K562 (cell line): ENCODE results near the gene CACNA1S. TPM values are rescaled to one million over a fixed set of nuclear protein-coding genes. Genes with fewer than 3 reads are reported as not detected.

Experiments
- ATAC-seq: fragments of 200-7000 bp; cut with Tn5 transposase; 3 replicates; pipeline ENCODE4 v1.9.1; 2020; ENCODE audit warnings: moderate library complexity
- BruUV-seq: library from RNA; stranded (reverse); fragments of 400-500 nt; replicated peaks from 2 replicates; lab custom pipeline; 2021; lab: Mats Ljungman, UMichigan
- CTCF ChIA-PET: fragments of 300-600 bp; formaldehyde crosslinking; extraction: SDS; loops from one replicate; lab custom pipeline; 2021; ENCODE audit warnings: low intra/inter-chr PET ratio; lab: Yijun Ruan, JAX
- POLR2A ChIA-PET: fragments of 300-600, 350-650 bp; sonication (Branson Sonifier 250); formaldehyde crosslinking; extraction: SDS; loops from one replicate; lab custom pipeline; 2021; ENCODE audit warnings: antibody characterized with exemption, inconsistent platforms; lab: Yijun Ruan, JAX
- DNase-seq, 4 experiments: peaks; one replicate each; pipeline versions ENCODE4 v3.0.0 to v3.0.0-alpha.2; 2011 to 2018; ENCODE audit warnings: low spot score in 3 of 4, mixed read lengths in 3 of 4; ENCODE audit errors: extremely low read depth in 1 of 4
- FAIRE-seq: peaks from 2 replicates; lab custom pipeline; 2011; peaks lifted over from hg19 to GRCh38; lab: Jason Lieb, UNC
- H2AFZ ChIP-seq: 2 replicates; pipeline ENCODE4 v1.6.0; 2011; ENCODE audit warnings: low read depth, low read length, control low read depth, inconsistent platforms
- H3K27ac ChIP-seq: fragments of 200-600 bp; 3 replicates; pipeline ENCODE4 v1.8.0; 2011; ENCODE audit warnings: low read depth, mild to moderate bottlenecking, control low read depth, inconsistent platforms, low read length, moderate library complexity, mixed read lengths; ENCODE audit errors: extremely low read depth
- H3K27me3 ChIP-seq, 2 experiments: fragments of 300-600 bp in 1 of 2; 2 replicates in 1 of 2; 3 replicates in 1 of 2; pipeline versions ENCODE4 v1.6.0 to v1.8.0; 2011; ENCODE audit warnings: inconsistent platforms in 2 of 2, low read length in 2 of 2, mild to moderate bottlenecking in 1 of 2, mixed read lengths in 1 of 2, moderate library complexity in 1 of 2; ENCODE audit not compliant: control insufficient read depth in 2 of 2, insufficient read depth in 2 of 2
- H3K36me3 ChIP-seq: fragments of 300-600 bp; 3 replicates; pipeline ENCODE4 v1.8.0; 2011; ENCODE audit warnings: mild to moderate bottlenecking, low read length, inconsistent platforms; ENCODE audit not compliant: control insufficient read depth, insufficient read depth
- H3K4me1 ChIP-seq, 2 experiments: fragments of 200-600 bp in 1 of 2; replicated peaks in 1 of 2; 2 replicates in 1 of 2; 3 replicates in 1 of 2; pipeline versions ENCODE4 v1.5.1 to v1.8.0; 2011; ENCODE audit warnings: inconsistent platforms in 2 of 2, low read length in 2 of 2, mild to moderate bottlenecking in 1 of 2, mixed read lengths in 1 of 2, moderate library complexity in 1 of 2; ENCODE audit not compliant: control insufficient read depth in 2 of 2, insufficient read depth in 2 of 2
- H3K4me2 ChIP-seq: 2 replicates; pipeline ENCODE4 v1.6.1; 2011; ENCODE audit warnings: low read length, control low read depth, inconsistent platforms, mixed read lengths; ENCODE audit not compliant: insufficient read depth
- H3K4me3 ChIP-seq: fragments of 200-600 bp; sonication (generic), shearing (Covaris generic); 2 replicates; pipeline ENCODE4 v1.5.1; 2016; ENCODE audit warnings: control low read depth, inconsistent platforms
- H3K79me2 ChIP-seq: fragments of 200-600 bp; 3 replicates; pipeline ENCODE4 v1.8.0; 2011; ENCODE audit warnings: low read length, inconsistent platforms; ENCODE audit not compliant: control insufficient read depth, insufficient read depth
- H3K9ac ChIP-seq, 2 experiments: 2 replicates each; pipeline versions ENCODE4 v1.6.0 to v1.6.1; 2011; ENCODE audit warnings: low read depth in 2 of 2, low read length in 2 of 2, control low read depth in 1 of 2, inconsistent platforms in 1 of 2, mild to moderate bottlenecking in 1 of 2, mixed read lengths in 1 of 2; ENCODE audit not compliant: insufficient read depth in 1 of 2
- H3K9me1 ChIP-seq: one replicate; pipeline ENCODE4 v1.6.0; 2011; ENCODE audit warnings: inconsistent platforms, mild to moderate bottlenecking, low read length, moderate library complexity; ENCODE audit not compliant: control insufficient read depth, insufficient read depth
- H3K9me3 ChIP-seq: replicated peaks from 2 replicates; pipeline ENCODE4 v1.5.1; 2011; ENCODE audit warnings: low read depth, low read length, inconsistent platforms; ENCODE audit not compliant: control insufficient read depth, insufficient read depth
- H4K20me1 ChIP-seq: replicated peaks from 2 replicates; pipeline ENCODE4 v1.6.1; 2011; ENCODE audit warnings: low read length, inconsistent platforms, mixed read lengths; ENCODE audit not compliant: control insufficient read depth, insufficient read depth
- CBX3 ChIP-seq, 2 experiments: IDR thresholded peaks; 1 replicate in 1 of 2; 2 replicates in 1 of 2; pipeline ENCODE4 v1.6.1; 2012; ENCODE audit warnings: inconsistent platforms in 2 of 2, low read length in 2 of 2, borderline replicate concordance in 1 of 2, control low read depth in 1 of 2
- DEAF1 ChIP-seq: fragments of 450-650 bp; formaldehyde crosslinking; IDR thresholded peaks from 2 replicates; pipeline ENCODE4 v1.4.0; 2020; ENCODE audit warnings: mild to moderate bottlenecking, moderate library complexity
- PHF20 ChIP-seq: fragments of 450-650 bp; IDR thresholded peaks from 2 replicates; pipeline ENCODE4 v1.6.1; 2018; ENCODE audit not compliant: partially characterized antibody
- PTRF ChIP-seq: fragments of 450-650 bp; IDR thresholded peaks from 2 replicates; pipeline ENCODE4 v1.6.1; 2016; ENCODE audit warnings: mild to moderate bottlenecking, missing genetic modification characterization, missing compliant biosample characterization
- ZFP36 ChIP-seq: fragments of 150-350 bp; IDR thresholded peaks from 2 replicates; pipeline ENCODE4 v1.6.1; 2018; ENCODE audit warnings: low read length, low read depth; ENCODE audit not compliant: partially characterized antibody
- in situ Hi-C: fragments of 300-500 bp; cut with MboI; formaldehyde crosslinking; loops from 4 replicates; pipeline ENCODE4 v1.15.0; 2018; ENCODE audit warnings: inconsistent platforms, mixed read lengths
- intact Hi-C: fragments of 100-400 bp; cut with micrococcal nuclease; formaldehyde crosslinking; loops from 2 replicates; pipeline ENCODE4 v1.14.2; 2022
- polyA plus RNA-seq, 8 experiments: library from polyadenylated mRNA; depleted of rRNA in 4 of 8; stranded (reverse) in 5 of 8; unstranded in 3 of 8; fragments of >200 nt; fragmentation: Nextera tagmentation in 2 of 8; fragmentation: Illumina TruSeq in 1 of 8; extraction: Ambion mirVana in 2 of 8; extraction: Trizol in 1 of 8; gene quantifications; 2 replicates each; pipeline versions ENCODE4 v1.2.1 to v1.2.3, GENCODE V29; 2011 to 2014; ENCODE audit warnings: inconsistent platforms in 1 of 8, missing spikeins in 1 of 8
- total RNA-seq, 7 experiments: library from RNA; depleted of rRNA in 6 of 7; stranded (reverse); fragments of >200 nt in 6 of 7; fragmentation: Illumina TruSeq in 2 of 7; extraction: Trizol in 2 of 7; gene quantifications; 2 replicates each; pipeline versions ENCODE4 v1.2.1 to v1.2.3, GENCODE V29; 2011 to 2021; ENCODE audit warnings: low replicate concordance in 1 of 7

CACNA1S gene
- total and polyA plus RNA-seq, 9 of the 15 experiments (the other 6 are each of a cell fraction or from before 2014, with no cell fraction given), result not detected

DNA sequence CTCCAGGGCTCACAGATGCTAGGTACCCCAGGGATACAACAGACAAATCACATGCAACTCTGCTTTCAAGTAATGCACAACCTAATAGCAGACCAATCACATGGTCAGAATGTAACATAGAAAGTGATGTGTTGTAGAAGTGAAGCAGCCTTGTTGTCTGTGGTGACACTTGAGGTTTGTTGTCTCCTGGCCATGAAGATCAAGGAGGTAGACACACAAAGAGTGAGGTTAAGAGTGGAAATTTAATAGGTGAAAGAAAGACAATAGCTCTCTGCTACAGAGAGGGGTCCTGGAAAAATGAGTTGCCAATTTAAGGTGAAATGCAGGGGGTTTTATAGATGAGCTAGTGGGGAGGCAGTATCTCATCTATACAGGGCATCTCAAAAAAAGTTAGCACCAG lies 44.6 kb upstream of the CACNA1S start:
- Histone ChIP-seq H3K36me3 (peaks cover 11% of the 10 kb centered on the region), H4K20me1 (no peaks in the 10 kb centered on the region), H3K9me3 (no peaks in the 10 kb centered on the region), H3K4me3 (no peak overlapping the region), H3K4me2 (no peak overlapping the region), H3K27ac (no peak overlapping the region), H3K27me3 (no peaks in the 10 kb centered on the region), H3K4me1 (peaks cover 13 to 25% of the 10 kb centered on the region in 2 experiments), H3K9me1 (no peaks in the 10 kb centered on the region), H2AFZ (no peak overlapping the region), H3K79me2 (peaks cover 12% of the 10 kb centered on the region; the same call in 2 of the 3 replicates), H3K9ac (no peak overlapping the region)
- DNase-seq (no peak), FAIRE-seq (no peak), ATAC-seq (no peak)
- POLR2A ChIA-PET, result interaction anchor here (9.8 kb wide), 1 partner anchor 12 kb away, joined by 121 read pairs; no protein-coding TSS in a partner anchor
- intact Hi-C loops, result no loop called here
- TF ChIP-seq PTRF, result no peak
- TF ChIP-seq ZFP36, result peak; percentile 73
- no peak for TF ChIP-seq DEAF1
- TF ChIP-seq PHF20, result no peak
- TF ChIP-seq CBX3 (IDR thresholded peaks at IDR 0.05; ENCODE audit: borderline replicate concordance in 1 of 2, low read length in 2 of 2), result peak in 1 of 2 experiments; percentile 59; a peak in 1 of 3 replicates
- BruUV-seq, result no TSS peak
- in situ Hi-C loops, result no loop called here
- CTCF ChIA-PET, result no interaction called here
